ENCODE results near the gene FRS2.
"Not testable (repeated sequence)": the region's sequence is repeated elsewhere in the genome, so short reads cannot be mapped to it uniquely, and the experiment has no call there.

FRS2 gene

DNA sequence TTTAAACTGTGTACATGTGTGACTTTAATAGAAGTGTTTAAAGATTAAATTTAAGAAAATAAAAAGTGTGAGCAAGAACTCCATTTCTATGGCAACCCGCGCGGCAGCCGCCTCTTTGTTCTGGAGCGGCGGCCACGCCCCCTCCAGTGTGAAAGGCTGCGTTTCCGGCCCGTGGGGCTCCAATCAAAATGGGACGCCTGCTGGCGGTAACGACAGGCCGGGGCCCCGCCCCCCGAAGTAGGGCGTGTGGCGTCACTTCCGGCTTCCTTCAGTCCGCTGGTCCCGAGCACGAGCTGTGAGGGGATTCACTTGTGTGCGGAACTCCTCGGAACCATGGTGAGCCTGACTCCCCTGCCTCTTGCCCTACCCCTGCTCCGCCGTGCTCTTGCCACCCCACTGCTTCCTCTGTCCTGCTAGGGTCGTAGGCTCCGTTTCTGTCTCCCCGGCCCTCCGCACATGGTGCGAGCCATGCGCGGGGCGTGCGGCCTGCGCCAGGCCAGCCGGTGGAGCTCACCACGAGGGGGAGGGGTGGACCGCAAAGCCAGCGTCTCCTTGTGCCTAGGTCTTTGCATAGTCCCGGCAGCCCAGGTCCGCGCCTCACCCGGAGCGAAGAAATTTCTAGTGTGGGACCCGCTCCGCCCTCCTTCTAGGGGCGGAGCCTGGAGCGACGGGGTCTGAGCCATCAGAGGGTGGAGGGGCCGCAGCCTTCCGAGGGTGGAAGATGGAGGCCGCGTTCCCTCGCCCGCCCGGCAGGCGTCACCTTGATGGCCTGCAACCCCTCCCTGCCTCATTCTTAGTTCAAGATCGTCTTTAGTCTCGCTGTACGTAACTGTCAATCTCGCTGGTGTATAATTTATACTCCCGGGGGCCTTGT is 115.2 kb downstream of the FRS2 start, which contains the start of gene CCT2:
Gene CCT2, plus strand, starts transcription at position 271 of the 874 bp plus-strand sequence. Its CDS starts 63 bp downstream, at position 334.
- peak; percentile 94 for DNase-seq (ENCODE audit: low spot score)

DNA sequence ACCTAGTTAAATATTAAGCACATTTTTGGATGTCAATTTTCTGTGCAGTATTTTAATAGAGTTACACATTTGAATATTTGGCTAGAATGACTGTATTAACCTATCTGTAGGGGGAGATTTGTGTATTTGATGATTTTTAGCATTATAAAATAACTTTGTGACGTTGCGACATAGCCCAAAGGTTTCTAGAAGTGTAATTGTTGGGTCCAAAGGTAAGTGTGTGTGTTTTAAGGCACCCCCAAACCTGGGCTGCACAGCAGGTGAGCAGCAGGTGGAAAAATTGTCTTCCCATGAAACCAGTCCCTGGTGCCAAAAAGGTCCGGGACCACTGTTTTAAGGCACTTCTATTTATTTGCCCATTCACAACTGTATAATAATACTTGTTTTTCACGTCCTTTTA is 118.3 kb downstream of the FRS2 start:
- no peak for DNase-seq (ENCODE audit: low spot score)

DNA sequence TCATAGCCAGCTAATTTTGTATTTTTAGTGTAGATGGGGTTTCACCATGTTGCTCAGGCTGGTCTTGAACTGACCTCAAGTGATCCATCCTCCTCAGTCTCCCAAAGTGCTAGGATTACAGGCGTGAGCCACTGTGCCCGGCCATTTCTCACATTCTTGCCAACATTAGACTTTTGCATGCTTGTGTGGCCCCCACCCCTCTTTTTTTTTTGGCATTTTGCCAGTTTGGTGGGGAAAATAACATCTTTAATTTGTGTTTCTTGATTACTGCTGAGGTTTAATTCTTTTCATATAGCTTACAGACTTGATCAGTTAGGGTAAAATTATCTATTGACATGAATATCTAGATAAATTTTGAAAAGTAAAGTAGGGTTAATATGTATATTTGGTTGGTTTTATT is 118.9 kb downstream of the FRS2 start:
- DNase-seq (ENCODE audit: low spot score), result no peak

DNA sequence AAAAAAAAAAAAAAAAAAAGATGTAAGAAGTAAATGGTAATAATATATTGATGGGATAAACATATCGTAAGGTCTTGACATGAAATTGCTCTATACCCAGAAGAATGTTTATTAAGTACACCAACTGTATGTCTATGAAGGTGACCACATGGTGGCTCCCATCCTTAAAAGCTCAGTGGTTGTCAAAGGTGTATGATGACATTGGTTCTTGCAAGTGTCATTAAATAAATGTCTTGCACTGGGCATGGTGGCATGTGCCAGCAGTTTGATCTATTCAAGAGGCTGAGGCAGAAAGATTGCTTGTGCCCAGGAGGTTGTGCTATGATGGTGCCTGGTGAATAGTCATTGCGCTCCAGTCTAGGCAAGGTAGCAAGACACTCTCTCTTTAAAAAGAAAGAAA is 125.5 kb downstream of the FRS2 start:
- DNase-seq (ENCODE audit: low spot score), result no peak

DNA sequence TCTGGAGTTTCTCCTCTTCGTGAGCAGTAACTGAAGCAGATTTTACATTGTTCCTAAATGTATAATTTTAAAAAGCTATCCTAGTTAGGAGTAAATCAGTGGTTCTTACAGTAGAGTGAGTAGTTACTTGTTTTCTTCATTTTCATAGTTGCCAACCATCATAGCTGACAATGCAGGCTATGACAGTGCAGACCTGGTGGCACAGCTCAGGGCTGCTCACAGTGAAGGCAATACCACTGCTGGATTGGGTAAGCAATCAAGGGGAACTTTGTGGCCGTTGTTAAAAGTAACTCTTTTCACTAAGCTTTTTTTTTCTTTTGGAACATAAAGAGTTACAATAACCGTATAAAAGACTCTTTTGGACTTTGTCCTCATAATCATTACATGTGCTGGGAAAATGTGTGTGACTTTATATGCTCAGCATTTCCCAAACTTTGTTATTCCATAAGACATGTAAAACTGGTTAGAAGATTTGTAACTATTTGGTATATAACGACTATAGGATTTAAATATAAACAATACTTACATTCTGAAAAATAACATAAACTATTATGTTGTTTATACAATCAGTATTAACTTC is 128.1 kb downstream of the FRS2 start:
- no peak for DNase-seq (ENCODE audit: low spot score)

DNA sequence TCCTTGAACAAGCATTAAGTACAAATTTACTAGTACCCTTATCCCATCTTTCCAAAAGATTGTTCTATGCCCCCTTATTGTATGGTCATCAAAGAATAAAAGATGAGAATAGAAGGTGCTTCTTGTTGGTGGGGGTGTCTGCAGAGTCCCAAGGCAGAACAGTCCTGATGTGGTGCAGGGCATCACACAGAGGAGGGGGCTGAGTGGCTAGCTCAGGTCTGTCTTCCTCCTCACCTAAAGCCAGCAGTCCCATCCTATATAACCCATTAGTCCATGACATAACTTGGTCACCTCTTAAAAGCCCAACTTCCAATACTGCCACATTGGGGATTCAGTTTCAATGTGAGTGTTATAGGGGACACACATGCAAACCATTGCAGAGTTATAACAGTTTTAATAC is 130.6 kb downstream of the FRS2 start:
- DNase-seq (ENCODE audit: low spot score), result no peak

DNA sequence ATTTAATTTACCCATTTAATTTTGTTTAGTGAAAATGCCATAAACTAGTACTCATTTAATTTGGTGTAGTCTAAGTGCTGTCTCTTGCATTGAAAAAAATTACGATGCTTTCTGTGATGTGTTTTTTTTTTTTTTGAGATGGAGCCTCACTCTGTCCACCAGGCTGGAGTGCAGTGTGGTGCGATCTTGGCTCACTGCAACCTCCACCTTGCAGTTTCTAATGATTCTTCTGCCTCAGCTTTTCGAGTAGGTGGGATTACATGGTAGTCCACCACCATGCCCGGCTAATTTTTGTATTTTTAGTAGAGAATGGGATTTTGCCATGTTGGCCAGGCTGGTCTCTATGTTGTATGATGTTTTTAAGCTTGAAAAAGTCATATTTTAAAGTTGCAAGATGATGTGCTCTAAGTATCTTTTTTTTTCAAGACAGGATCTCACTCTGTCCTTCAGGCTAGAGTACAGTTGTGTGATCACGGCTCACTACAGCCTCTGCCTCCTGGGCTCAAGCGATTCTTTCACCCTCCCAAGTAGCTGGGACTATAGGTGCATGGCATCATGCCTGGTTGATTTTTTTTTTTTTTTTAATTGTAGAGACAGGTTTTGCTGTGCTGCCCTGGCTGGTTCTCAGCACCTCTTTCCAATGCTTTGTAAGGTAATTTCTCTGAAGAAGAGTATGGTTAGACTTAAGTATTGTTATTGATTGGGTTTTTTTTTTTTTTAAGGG is 131.9 kb downstream of the FRS2 start:
- DNase-seq (ENCODE audit: low spot score), result no peak

DNA sequence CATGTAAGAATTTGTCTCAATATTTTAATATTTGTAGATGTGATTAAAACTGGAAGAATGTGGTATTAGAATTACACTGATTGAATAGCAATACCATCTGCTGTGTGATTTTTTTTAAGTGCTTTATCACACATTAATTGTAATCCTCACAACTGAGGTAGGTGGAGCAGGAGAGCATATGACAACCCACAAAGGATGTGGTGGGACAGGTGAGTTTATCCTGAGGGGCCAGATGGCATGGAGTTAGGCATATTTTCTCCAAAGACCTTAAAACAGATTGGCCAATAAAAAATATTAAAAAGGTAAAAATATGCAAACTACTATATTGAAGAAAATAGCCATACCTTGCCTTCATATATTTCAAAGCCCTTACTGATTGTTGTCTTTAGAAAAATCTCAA is 132.8 kb downstream of the FRS2 start:
- no peak for DNase-seq (ENCODE audit: low spot score)

DNA sequence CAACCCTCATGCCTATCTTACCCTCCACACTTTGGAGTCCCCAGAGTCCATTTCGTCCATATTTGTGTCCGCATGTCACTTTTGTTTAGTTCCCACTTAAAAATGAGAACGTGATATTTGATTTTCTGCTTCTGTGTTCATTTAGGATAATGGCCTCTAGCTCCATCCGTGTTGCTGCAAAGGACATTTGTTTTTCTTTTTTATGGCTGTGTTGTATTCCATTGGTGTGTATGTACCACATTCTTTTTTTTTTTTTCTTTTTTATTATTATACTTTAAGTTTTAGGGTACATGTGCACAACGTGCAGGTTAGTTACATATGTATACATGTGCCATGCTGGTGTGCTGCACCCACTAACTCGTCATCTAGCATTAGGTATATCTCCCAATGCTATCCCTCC is 133.4 kb downstream of the FRS2 start:
- DNase-seq (ENCODE audit: low spot score), result not testable (repeated sequence)

DNA sequence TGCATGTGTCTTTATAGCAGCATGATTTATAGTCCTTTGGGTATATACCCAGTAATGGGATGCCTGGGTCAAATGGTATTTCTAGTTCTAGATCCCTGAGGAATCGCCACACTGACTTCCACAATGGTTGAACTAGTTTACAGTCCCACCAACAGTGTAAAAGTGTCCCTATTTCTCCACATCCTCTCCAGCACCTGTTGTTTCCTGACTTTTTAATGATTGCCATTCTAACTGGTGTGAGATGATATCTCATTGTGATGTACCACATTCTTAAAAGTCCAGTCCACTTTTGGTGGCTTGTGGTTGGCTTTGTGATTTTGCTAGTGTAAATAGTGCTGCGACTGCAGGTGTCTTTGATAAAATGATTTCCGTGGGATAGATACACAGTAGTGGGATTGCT is 134.1 kb downstream of the FRS2 start:
- not testable (repeated sequence) for DNase-seq (ENCODE audit: low spot score)

DNA sequence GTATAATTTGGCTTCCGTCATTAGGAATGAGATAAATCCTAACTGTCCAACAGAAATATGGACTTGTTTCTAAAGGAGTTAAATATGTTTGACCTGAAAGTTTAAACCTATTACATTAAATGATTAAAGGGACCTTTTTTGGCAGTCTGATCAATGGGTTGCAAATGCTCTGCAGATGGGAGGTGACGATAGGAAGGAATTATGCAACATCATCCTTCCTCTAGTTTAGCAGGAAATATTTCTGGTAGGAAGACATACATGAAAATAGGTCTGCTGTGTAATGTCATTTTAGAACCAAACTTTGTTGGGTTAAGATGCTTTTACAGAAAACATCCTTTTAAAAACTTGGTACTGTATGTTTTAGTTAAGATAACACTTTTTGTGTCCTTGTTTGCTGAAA is 137.9 kb downstream of the FRS2 start:
- no peak for DNase-seq (ENCODE audit: low spot score)

DNA sequence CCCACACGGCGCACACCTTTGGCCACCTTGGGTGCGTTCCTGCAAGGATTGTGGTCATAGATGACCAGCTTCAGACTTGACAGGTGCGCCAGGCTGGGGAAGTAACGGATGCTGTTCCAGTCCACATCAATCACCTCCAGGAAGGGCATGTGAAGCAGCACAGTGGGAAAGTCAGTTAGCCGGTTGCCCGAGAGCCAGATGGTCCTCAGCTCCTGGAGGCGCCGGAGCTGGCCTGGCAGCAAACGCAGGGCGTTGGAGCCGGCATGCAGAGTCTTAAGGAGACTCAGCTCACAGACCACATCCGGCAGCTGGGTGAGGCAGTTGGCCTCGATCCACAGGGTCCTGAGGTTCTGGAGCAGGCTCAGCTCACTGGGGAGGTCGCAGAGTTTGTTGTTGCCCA is 139.9 kb downstream of the FRS2 start:
- DNase-seq (ENCODE audit: low spot score), result no peak

DNA sequence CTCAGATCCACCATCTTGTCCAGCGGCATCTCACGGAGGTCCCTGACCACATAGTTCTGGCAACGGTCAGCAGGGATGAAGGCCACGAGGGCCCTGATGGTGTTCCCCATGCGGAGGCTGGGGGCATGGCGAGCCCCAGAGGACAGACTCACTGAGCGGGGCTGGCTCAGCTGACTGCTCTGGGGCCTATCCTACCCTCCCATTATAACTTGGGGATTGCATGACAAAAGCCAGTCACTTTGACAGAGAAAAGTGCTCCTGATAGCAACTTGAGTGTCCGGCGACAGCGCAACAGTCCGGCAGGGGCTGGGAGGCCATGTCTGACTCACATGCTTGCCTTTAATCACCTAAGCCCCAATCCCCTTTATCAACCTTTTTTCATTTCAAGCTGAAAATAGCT is 140.5 kb downstream of the FRS2 start, which contains the start of gene LRRC10:
Gene LRRC10, minus strand, starts transcription at position 179 of the 400 bp plus-strand sequence. Its CDS starts 69 bp downstream, at position 110.
- no peak for DNase-seq (ENCODE audit: low spot score)

DNA sequence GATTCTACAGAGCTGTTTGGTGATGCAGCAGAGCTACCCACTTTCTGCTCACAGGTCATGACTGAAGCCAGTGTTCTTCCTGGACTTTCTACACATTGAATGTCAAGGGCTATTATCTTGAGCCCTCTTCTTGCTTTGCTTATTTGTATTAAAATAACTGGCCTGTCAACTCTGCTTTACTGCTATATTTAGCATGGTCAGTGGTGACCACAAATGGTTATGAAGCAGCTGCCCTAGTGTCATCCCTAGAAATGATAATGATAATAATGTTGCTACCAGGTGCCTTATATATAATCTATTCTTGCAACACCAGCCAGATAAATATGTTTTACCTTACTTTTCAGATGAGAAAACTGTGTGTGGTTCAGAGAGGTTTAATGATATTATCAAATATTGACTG is 143.2 kb downstream of the FRS2 start:
- DNase-seq (ENCODE audit: low spot score), result no peak

DNA sequence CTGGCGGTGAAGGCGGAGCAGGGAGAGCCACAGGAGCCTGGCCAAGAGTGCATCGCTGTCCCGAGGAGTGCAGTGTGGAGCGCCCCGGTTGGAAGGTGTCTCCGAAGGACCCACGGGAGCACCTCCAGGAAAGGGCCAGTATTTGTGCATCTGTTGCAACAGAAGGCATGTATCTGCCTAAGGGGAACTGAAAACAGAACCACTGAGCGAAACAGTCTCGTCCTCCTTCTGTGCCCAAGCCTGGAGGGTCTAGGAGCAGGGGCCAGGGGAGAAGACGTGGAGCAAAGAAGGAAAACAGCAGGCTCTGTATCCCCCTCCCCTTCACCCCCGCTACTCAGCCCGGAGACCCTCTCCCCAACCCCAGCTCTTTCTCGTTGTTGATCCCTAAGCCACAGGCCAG is 145.8 kb downstream of the FRS2 start:
- DNase-seq (ENCODE audit: low spot score), result no peak

DNA sequence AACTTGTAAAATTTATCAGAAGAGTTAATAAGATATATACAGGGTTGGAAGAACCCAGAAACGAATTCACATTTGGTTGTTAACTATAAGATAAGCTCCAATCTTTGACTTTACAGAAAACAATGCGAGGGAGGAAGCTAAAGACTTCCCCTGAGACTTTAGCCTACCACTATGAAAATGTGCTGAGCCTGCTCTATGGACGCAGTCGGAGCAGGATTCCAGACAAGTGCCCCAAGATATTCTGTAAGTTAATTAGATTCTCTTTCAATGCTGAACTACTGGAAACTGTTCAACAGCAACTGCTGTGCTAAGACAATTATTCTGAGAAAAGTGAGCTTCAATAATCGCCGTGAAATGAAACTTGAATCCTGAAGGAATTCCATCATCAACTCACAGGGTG is 148.9 kb downstream of the FRS2 start:
- DNase-seq (ENCODE audit: low spot score), result no peak

DNA sequence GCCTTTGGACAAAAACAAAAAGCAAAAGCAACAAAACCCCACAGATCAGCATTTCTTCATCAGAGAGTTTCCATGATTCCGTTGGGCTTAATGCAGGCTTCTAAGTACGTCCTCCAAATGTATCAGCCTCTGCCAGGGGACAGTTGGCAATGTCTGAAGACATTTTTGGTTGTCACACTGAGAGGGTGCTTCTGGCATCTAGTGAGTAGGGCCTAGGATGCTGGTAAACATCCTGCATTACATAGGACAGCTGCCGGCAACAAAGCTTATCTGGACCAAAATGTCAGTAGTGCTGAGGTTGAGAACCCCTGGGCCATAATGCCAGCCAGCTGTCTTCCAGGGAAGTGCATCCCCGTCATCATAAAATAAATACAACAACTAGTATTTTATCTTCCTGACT is 149.9 kb downstream of the FRS2 start:
- DNase-seq (ENCODE audit: low spot score), result no peak

DNA sequence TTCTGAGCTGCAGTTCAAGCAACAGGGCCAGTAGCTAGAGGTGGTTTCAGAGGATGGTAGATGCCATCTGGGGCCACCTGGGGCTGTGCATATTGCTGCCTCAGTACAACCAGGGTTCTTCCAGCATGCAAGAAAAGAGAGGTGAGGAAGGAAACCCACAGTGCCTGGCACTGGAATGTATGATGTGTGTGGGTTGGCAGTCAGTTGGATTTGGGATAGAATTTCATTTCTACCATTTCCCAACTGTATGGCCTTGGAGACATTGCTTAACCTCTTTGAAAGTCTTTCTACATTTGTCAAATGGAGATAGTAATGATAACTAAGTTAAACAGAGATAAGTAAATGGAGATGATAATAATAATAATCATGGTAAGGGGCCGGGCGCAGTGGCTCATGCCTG is 150.7 kb downstream of the FRS2 start:
- DNase-seq (ENCODE audit: low spot score), result no peak

DNA sequence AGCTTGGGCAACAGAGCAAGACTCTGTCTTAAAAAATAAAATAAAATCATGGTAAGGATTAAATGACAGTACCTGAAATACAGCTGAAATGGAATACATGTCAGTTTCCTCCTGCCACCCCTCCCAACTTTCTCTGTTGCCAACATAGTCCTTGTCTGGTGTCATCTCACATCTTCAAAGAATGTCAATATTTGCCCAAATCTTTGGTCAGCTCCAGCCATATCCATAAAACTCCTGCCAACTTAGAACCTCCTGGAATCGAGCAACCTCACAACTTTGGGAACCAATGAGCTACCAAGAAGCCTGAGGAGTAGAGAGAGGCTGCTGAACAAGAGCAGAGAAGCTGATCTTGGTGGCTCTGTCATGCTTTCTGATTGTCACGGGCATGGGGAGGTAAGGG is 151.4 kb downstream of the FRS2 start:
- DNase-seq (ENCODE audit: low spot score), result no peak

DNA sequence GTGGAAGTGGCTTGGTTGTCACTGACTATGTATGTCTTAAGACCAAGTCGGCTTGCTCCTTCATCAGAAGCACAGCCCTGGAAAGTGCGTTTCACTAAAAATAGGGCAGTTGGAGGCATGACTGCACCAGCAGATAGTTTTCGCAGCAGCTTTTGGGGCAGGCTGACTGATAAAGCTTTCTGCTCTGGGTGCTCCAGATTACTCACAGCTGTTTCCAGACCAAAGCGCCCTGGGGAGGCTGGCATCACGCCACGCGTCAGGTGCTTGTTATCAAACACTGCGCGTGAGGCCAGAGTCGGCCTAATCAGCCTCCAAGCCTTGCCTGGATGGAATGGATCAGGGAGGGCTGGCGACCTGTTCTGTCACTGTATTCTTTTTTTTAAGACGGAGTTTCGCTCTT is 153.8 kb downstream of the FRS2 start:
- DNase-seq (ENCODE audit: low spot score), result no peak

DNA sequence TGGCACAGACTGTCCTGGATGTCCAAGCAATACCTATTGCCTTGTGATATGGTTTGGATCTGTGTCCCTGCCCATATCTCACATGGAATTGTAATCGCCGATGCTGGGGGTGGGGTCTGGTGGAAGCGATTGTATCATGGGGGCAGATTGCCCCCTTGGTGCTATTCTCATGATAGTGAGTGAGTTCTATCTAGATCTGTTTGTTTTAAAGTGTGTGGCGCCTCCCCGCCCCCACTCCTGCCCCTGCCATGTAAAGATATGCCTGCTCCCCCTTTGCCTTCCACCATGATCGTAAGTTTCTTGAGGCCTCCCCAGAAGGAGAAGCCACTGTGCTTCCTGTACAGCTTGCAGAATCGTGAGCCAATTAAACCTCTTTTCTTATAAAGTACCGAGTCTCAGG is 157.3 kb downstream of the FRS2 start:
- DNase-seq (ENCODE audit: low spot score), result no peak

All from CD4-positive, alpha-beta T cell treated with Interleukin-6 at 100 ng/mL for 8 hours (primary cell).